Hepatocyte (in vitro differentiated cells): ENCODE measurements around the gene NAP1L4. TPM values are rescaled to one million over a fixed set of nuclear protein-coding genes. Genes with fewer than 3 reads are reported as not detected.

Experiments
- DNase-seq: peaks from one replicate; pipeline ENCODE4 v3.0.0-alpha.2; 2016; ENCODE audit warnings: low spot score
- H2AFZ ChIP-seq: fragments of 200-600 bp; sonication (generic); 2 replicates; pipeline ENCODE4 v1.6.0; 2016; ENCODE audit warnings: antibody characterized with exemption, mild to moderate bottlenecking
- H3K27ac ChIP-seq: fragments of 200-600 bp; sonication (generic); 2 replicates; pipeline ENCODE4 v1.5.1; 2016; ENCODE audit warnings: mild to moderate bottlenecking
- H3K27me3 ChIP-seq: fragments of 200-600 bp; sonication (generic); 2 replicates; pipeline ENCODE4 v1.6.1; 2016
- H3K36me3 ChIP-seq: fragments of 200-600 bp; sonication (generic); replicated peaks from 2 replicates; pipeline ENCODE4 v1.5.1; 2016; ENCODE audit warnings: low read depth; ENCODE audit not compliant: insufficient read depth
- H3K4me1 ChIP-seq: fragments of 200-600 bp; sonication (generic); 2 replicates; pipeline ENCODE4 v1.5.1; 2016; ENCODE audit warnings: mild to moderate bottlenecking, moderate library complexity; ENCODE audit not compliant: insufficient read depth
- H3K4me2 ChIP-seq: fragments of 200-600 bp; sonication (generic); 2 replicates; pipeline ENCODE4 v1.6.0; 2016
- H3K4me3 ChIP-seq: fragments of 200-600 bp; sonication (generic); 2 replicates; pipeline ENCODE4 v1.5.1; 2016; ENCODE audit warnings: mild to moderate bottlenecking
- H3K79me2 ChIP-seq: fragments of 200-600 bp; sonication (generic); 2 replicates; pipeline ENCODE4 v1.6.0; 2017; ENCODE audit warnings: mild to moderate bottlenecking
- H3K9me2 ChIP-seq: fragments of 200-600 bp; sonication (generic); replicated peaks from 2 replicates; pipeline ENCODE4 v1.6.0; 2017; ENCODE audit warnings: mild to moderate bottlenecking; ENCODE audit not compliant: insufficient read depth
- H3K9me3 ChIP-seq: fragments of 200-600 bp; sonication (generic); 2 replicates; pipeline ENCODE4 v1.5.1; 2016; ENCODE audit warnings: low read depth, mild to moderate bottlenecking
- H4K20me1 ChIP-seq: fragments of 200-600 bp; sonication (generic); 2 replicates; pipeline ENCODE4 v1.6.0; 2016; ENCODE audit warnings: mild to moderate bottlenecking; ENCODE audit not compliant: insufficient read depth, poor library complexity, severe bottlenecking
- EZH2 ChIP-seq: fragments of 200-600 bp; sonication (generic); IDR thresholded peaks from 2 replicates; pipeline ENCODE4 v1.6.1; 2016; ENCODE audit warnings: antibody characterized with exemption, mild to moderate bottlenecking, borderline replicate concordance
- EZH2phosphoT487 ChIP-seq: fragments of 200-600 bp; sonication (generic); IDR thresholded peaks from one replicate; pipeline ENCODE4 v1.6.1; 2018; ENCODE audit warnings: antibody characterized with exemption, mild to moderate bottlenecking, low read depth, moderate library complexity; ENCODE audit not compliant: unreplicated experiment, severe bottlenecking
- WGBS: methylation state at CpG from one replicate; pipeline ENCODE4 v1.1.6; 2016; ENCODE audit warnings: low lambda C conversion rate; ENCODE audit errors: missing lambda C conversion rate; 5-methylcytosine and 5-hydroxymethylcytosine counted together
- polyA plus RNA-seq: library from polyadenylated mRNA; unstranded; fragments of >200 nt; fragmentation: Nextera tagmentation; extraction: Ambion mirVana; gene quantifications from 2 replicates; pipeline ENCODE4 v1.2.1, GENCODE V29; 2016
- total RNA-seq: library from RNA; depleted of rRNA; stranded (reverse); fragments of >200 nt; gene quantifications from 2 replicates; pipeline ENCODE4 v1.2.3, GENCODE V29; 2014
- TF ChIP-seq, protein P1 (sequence below): fragments of 200-600 bp; sonication (generic); IDR thresholded peaks from 2 replicates; pipeline ENCODE4 v1.5.1; 2016; ENCODE audit warnings: antibody characterized with exemption, mild to moderate bottlenecking; ENCODE audit not compliant: poor library complexity

The NAP1L4 gene
- total and polyA plus RNA-seq, 2 experiments from 2014 or later = 79.0 to 118 TPM

DNA sequence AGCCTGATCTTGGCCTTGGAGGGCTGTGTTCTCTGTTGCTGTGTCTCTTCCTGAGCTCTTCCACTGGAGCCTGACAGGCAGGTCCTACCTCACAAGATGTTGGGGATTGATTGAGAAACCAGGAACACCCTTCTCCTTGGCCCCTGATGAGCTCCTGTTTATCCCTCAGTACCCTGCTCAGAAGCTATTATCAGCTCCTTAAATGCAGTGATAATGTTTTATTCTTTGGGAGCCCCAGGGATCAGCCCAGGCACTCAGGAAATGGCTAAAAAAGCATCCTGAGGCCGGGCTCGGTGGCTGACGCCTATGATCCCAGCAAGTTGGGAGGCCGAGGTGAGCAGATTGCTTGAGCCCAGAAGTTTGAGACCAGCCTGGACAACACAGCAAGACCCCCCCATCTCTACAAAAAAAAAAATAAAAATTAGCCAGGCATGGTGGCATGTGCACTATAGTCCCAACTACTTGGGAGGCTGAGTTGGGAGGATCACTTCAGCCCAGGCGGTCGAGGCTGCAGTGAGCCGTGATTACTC, 58.0 kb downstream of the NAP1L4 start:
- WGBS = 81% methylated on average over 7 of the region's 7 CpGs
- Histone ChIP-seq H2AFZ (no peak overlapping the region), H3K9me3 (peaks cover 7% of the 10 kb centered on the region), H3K27ac (no peak overlapping the region), H3K27me3 (peaks cover 5% of the 10 kb centered on the region), H3K9me2 (no peaks in the 10 kb centered on the region), H4K20me1 (no peaks in the 10 kb centered on the region), H3K4me1 (peaks cover 6% of the 10 kb centered on the region), H3K79me2 (no peaks in the 10 kb centered on the region), H3K4me3 (no peak overlapping the region), H3K4me2 (no peak overlapping the region), H3K36me3 (no peaks in the 10 kb centered on the region)
- no peak for DNase-seq
- TF ChIP-seq, protein P1, sequence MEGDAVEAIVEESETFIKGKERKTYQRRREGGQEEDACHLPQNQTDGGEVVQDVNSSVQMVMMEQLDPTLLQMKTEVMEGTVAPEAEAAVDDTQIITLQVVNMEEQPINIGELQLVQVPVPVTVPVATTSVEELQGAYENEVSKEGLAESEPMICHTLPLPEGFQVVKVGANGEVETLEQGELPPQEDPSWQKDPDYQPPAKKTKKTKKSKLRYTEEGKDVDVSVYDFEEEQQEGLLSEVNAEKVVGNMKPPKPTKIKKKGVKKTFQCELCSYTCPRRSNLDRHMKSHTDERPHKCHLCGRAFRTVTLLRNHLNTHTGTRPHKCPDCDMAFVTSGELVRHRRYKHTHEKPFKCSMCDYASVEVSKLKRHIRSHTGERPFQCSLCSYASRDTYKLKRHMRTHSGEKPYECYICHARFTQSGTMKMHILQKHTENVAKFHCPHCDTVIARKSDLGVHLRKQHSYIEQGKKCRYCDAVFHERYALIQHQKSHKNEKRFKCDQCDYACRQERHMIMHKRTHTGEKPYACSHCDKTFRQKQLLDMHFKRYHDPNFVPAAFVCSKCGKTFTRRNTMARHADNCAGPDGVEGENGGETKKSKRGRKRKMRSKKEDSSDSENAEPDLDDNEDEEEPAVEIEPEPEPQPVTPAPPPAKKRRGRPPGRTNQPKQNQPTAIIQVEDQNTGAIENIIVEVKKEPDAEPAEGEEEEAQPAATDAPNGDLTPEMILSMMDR = no peak
- no peak for TF ChIP-seq EZH2phosphoT487
- no peak for TF ChIP-seq EZH2

DNA sequence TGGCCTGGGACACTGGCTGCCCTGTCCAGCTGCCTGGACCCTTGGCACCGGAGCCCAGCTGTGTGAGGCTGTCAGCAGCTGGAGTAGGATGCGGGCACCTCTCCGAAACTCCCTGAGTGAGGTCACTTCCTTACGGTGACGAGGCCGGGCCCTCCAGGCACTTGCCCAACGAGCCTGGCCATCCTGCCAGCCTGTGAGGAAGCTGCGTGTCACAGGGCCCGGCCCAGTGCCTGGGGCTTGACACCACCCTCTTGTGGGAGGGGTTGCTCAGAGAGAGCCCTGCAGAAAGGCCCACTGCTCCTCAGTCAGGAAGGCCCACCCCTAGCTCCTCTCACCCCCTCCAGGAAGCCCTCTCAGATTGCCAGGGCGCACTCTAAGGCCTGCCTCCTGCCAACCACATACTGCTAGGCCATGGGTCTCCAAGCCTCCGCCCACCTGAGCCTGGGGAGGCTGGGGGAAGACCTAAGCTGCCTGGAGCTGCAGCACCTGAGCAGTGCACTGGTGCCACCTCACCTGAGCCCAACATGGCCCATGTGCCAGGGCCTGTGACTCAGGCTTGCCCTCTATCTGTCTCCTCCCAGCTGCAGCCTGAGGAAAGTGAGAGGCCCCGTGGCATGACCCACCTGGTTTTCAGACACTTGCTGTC, 58.6 kb downstream of the NAP1L4 start:
- Histone ChIP-seq H3K9me3 (peaks cover 7% of the 10 kb centered on the region), H3K79me2 (no peaks in the 10 kb centered on the region), H3K4me2 (no peak overlapping the region), H2AFZ (no peak overlapping the region), H3K4me3 (no peak overlapping the region), H3K27ac (no peak overlapping the region), H3K4me1 (peaks cover 9% of the 10 kb centered on the region), H4K20me1 (no peaks in the 10 kb centered on the region), H3K36me3 (no peaks in the 10 kb centered on the region), H3K27me3 (peaks cover 8% of the 10 kb centered on the region), H3K9me2 (no peaks in the 10 kb centered on the region)
- TF ChIP-seq EZH2phosphoT487 (no peak), EZH2 (no peak)
- TF ChIP-seq, protein P1 = no peak
- WGBS = 79% methylated on average over 11 of the region's 12 CpGs
- no peak for DNase-seq

DNA sequence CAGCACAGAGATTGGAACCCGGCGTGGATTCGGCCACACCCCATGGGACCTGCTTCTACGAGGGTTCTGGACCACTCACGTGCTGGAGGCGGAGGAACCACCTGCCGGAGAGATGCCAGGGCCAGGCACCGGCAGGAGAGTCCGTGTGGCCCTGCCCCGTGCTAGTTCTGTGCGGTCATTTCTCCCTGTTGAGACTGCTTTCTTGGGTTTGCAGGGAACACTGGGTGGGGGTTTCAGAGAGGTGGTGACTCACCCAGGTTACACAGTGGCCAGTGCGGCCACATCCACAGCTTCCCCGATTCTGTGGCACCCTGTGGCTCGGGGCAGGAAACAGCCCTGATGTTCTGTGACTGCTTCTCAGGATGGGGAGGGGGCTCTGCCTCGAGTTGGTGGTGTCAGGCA, 59.3 kb downstream of the NAP1L4 start:
- WGBS = 78% methylated on average over 15 of the region's 15 CpGs
- Histone ChIP-seq H3K27ac (no peak overlapping the region), H3K27me3 (peaks cover 15% of the 10 kb centered on the region), H2AFZ (no peak overlapping the region), H3K79me2 (no peaks in the 10 kb centered on the region), H3K4me1 (peaks cover 16% of the 10 kb centered on the region), H4K20me1 (no peaks in the 10 kb centered on the region), H3K4me2 (no peak overlapping the region), H3K9me2 (no peaks in the 10 kb centered on the region), H3K4me3 (no peak overlapping the region), H3K9me3 (peaks cover 5% of the 10 kb centered on the region), H3K36me3 (no peaks in the 10 kb centered on the region)
- TF ChIP-seq EZH2phosphoT487 (no peak), EZH2 (no peak)
- TF ChIP-seq, protein P1 = no peak
- no peak for DNase-seq
